Transverse colon (tissue), 3 donors: ENCODE data around the gene HDAC3.

Experiments
- CTCF ChIP-seq, 5 experiments: fragments of 200-600 bp in 3 of 5; fragments of 450-650 bp in 2 of 5; sonication (generic) in 3 of 5; IDR thresholded peaks; 1 replicate in 2 of 5; 2 replicates in 3 of 5; pipeline ENCODE4 v1.5.1; 2016 to 2017; ENCODE audit warnings: antibody characterized with exemption in 5 of 5, inconsistent platforms in 3 of 5, mild to moderate bottlenecking in 2 of 5, moderate library complexity in 1 of 5
- EP300 ChIP-seq: sonication (generic); formaldehyde crosslinking; IDR thresholded peaks from one replicate; pipeline ENCODE4 v1.6.1; 2017; ENCODE audit warnings: antibody characterized with exemption, low read depth
- POLR2A ChIP-seq: fragments of 450-650 bp; IDR thresholded peaks from one replicate; pipeline ENCODE4 v1.6.1; 2016; ENCODE audit warnings: antibody characterized with exemption, mild to moderate bottlenecking, moderate library complexity

DNA sequence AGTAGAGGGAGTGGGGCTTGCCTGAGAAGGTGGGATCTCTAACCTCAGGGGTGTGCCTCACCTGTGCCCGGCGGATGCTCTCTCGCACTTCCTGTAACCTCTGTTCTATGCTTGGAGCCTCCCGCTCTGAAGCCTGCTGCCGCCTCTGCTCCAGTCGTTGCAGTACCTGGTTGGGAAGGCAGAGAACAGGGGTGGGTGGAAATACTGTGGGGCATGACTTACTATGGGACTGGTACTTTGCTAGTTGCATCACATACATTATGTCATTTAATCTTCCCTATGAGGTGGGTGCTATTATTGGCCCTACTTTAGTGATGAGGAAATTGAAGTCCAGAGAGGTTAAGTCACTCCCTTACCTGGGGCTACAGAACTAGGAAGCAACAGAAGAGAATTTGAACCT, 9.4 kb upstream of the HDAC3 start:
- TF ChIP-seq EP300 (no peak), CTCF (IDR thresholded peaks at IDR 0.05) (no peak), POLR2A (no peak)
